ENCODE measurements around the gene CTNNBL1. TPM values are rescaled to one million over a fixed set of nuclear protein-coding genes. Genes with fewer than 3 reads are reported as not detected.

Gene CTNNBL1
- total and polyA plus RNA-seq, 12 donors = 42.2 to 104 (median 52.0) TPM

GRCh38 chr20:37816726-37817125 is 122.9 kb downstream of the CTNNBL1 start:
- Histone ChIP-seq H3K4me3 (no peak overlapping the region), H3K27ac (no peak overlapping the region), H3K27me3 (no peaks in the 10 kb centered on the region), H3K36me3 (peaks cover 0 to 7% (median 0%) of the 10 kb centered on the region in 9 donors), H3K4me1 (no peaks in the 10 kb centered on the region), H3K9me3 (no peaks in the 10 kb centered on the region)
- DNase-seq = no peak
- ATAC-seq = no peak
- intact Hi-C loops (cut with DNase I) = no loop called here
- no peak for TF ChIP-seq CTCF (IDR thresholded peaks at IDR 0.05)
- WGBS, 2 donors = 94 to 98% methylated on average over 2 of the region's 2 CpGs

GRCh38 chr20:37821696-37822095 is 127.9 kb downstream of the CTNNBL1 start:
- DNase-seq = no peak
- no peak for TF ChIP-seq CTCF (IDR thresholded peaks at IDR 0.05)
- ATAC-seq = no peak
- Histone ChIP-seq H3K9me3 (no peaks in the 10 kb centered on the region), H3K27me3 (no peaks in the 10 kb centered on the region), H3K36me3 (peaks cover 0 to 4% (median 0%) of the 10 kb centered on the region in 9 donors), H3K4me1 (no peaks in the 10 kb centered on the region), H3K4me3 (no peak overlapping the region), H3K27ac (no peak overlapping the region)
- intact Hi-C loops (cut with DNase I) = loop anchor here in 1 of 10 donors (10.0 kb wide), 1 partner anchor 57 kb away; no protein-coding TSS in a partner anchor

- H3K27ac ChIP-seq = no peak overlapping the region
These were observed 128.3 kb downstream of the CTNNBL1 start for GRCh38 chr20:37822141-37822601.

GRCh38 chr20:37823296-37823980 is 129.6 kb downstream of the CTNNBL1 start:
- TF ChIP-seq CTCF (IDR thresholded peaks at IDR 0.05) = no peak
- Histone ChIP-seq H3K9me3 (no peaks in the 10 kb centered on the region), H3K4me3 (no peak overlapping the region), H3K27ac (no peak overlapping the region), H3K4me1 (no peaks in the 10 kb centered on the region), H3K36me3 (peaks cover 0 to 4% (median 0%) of the 10 kb centered on the region in 9 donors), H3K27me3 (no peaks in the 10 kb centered on the region)
- DNase-seq (no peak), ATAC-seq (no peak)
- intact Hi-C loops (cut with DNase I) = loop anchor here in 1 of 10 donors (10.0 kb wide), 1 partner anchor 59 kb away; no protein-coding TSS in a partner anchor
- 85 to 90% methylated on average over 6 of the region's 6 CpGs for WGBS, 2 donors

More at GRCh38 chr20:37822141-37822601, 128.3 kb downstream of the CTNNBL1 start:
- Histone ChIP-seq H3K36me3 (peaks cover 0 to 4% (median 0%) of the 10 kb centered on the region in 9 donors), H3K9me3 (no peaks in the 10 kb centered on the region), H3K4me1 (no peaks in the 10 kb centered on the region), H3K27me3 (no peaks in the 10 kb centered on the region), H3K4me3 (no peak overlapping the region)
- intact Hi-C loops (cut with DNase I) = loop anchor here in 1 of 10 donors (10.0 kb wide), 1 partner anchor 57 kb away; no protein-coding TSS in a partner anchor
- TF ChIP-seq CTCF (IDR thresholded peaks at IDR 0.05) = no peak
- WGBS, 2 donors = 90 to 91% methylated on average over 6 of the region's 6 CpGs
- no peak for ATAC-seq
- DNase-seq = no peak

Data from heart right ventricle (tissue), 16 donors.